GM12878 (cell line): ENCODE results near the gene PHLPP1. TPM values are rescaled to one million over a fixed set of nuclear protein-coding genes. Genes with fewer than 3 reads are reported as not detected.
"Not testable (repeated sequence)": the region's sequence is repeated elsewhere in the genome, so short reads cannot be mapped to it uniquely, and the experiment has no call there.

Experiments used
- ATAC-seq: fragments of 200-7000 bp; cut with Tn5 transposase; 3 replicates; pipeline ENCODE4 v1.9.1; 2020; ENCODE audit warnings: mild to moderate bottlenecking, moderate library complexity
- BruUV-seq: library from RNA; stranded (reverse); fragments of 400-500 nt; replicated peaks from 2 replicates; lab custom pipeline; 2021; lab: Mats Ljungman, UMichigan
- CTCF ChIA-PET: fragments of 300-600 bp; sonication (Branson Sonifier 250); formaldehyde crosslinking; extraction: SDS; loops from one replicate; lab custom pipeline; 2021; ENCODE audit warnings: inconsistent platforms; lab: Yijun Ruan, JAX
- POLR2A ChIA-PET: fragments of 350-600 bp; formaldehyde crosslinking; extraction: SDS; loops from one replicate; lab custom pipeline; 2021; ENCODE audit warnings: inconsistent platforms; lab: Charles Lee
- RAD21 ChIA-PET: fragments of 300-600 bp; sonication (Branson Sonifier 250); formaldehyde crosslinking; loops from one replicate; lab custom pipeline; 2023; ENCODE audit warnings: antibody characterized with exemption; ENCODE audit not compliant: unreplicated experiment; lab: Charles Lee
- SMC1A ChIA-PET: fragments of 300-600 bp; sonication (Branson Sonifier 250); formaldehyde crosslinking; loops from one replicate; lab custom pipeline; 2023; ENCODE audit not compliant: unreplicated experiment, uncharacterized antibody; lab: Charles Lee
- DNase-seq: peaks from one replicate; pipeline ENCODE4 v3.0.0-alpha.2; 2011; ENCODE audit warnings: low read depth, low spot score
- FAIRE-seq: peaks from 3 replicates; lab custom pipeline; 2011; peaks lifted over from hg19 to GRCh38; lab: Jason Lieb, UNC
- H2AFZ ChIP-seq: 2 replicates; pipeline ENCODE4 v1.6.0; 2011; ENCODE audit warnings: low read depth, low read length, control low read depth; ENCODE audit not compliant: control insufficient read depth
- H3K27ac ChIP-seq: 2 replicates; pipeline ENCODE4 v1.5.1; 2011; ENCODE audit warnings: control low read depth; ENCODE audit not compliant: control insufficient read depth, insufficient read depth
- H3K27me3 ChIP-seq, 2 experiments: replicated peaks in 1 of 2; 2 replicates each; pipeline versions ENCODE4 v1.6.0 to v1.6.1; 2011; ENCODE audit warnings: low read length in 1 of 2; ENCODE audit not compliant: control insufficient read depth in 2 of 2, insufficient read depth in 2 of 2
- H3K36me3 ChIP-seq, 2 experiments: 2 replicates each; pipeline ENCODE4 v1.5.1; 2011; ENCODE audit warnings: low read length in 1 of 2; ENCODE audit not compliant: control insufficient read depth in 2 of 2, insufficient read depth in 2 of 2
- H3K4me1 ChIP-seq: 2 replicates; pipeline ENCODE4 v1.6.1; 2011; ENCODE audit warnings: mild to moderate bottlenecking, low read length, moderate library complexity, mixed read lengths; ENCODE audit not compliant: control insufficient read depth, insufficient read depth
- H3K4me2 ChIP-seq: 2 replicates; pipeline ENCODE4 v1.6.0; 2011; ENCODE audit warnings: control low read depth; ENCODE audit not compliant: control insufficient read depth, insufficient read depth
- H3K4me3 ChIP-seq: fragments of 200-600 bp; sonication (generic); 2 replicates; pipeline ENCODE4 v1.5.1; 2016
- H3K79me2 ChIP-seq: 2 replicates; pipeline ENCODE4 v1.6.0; 2011; ENCODE audit warnings: low read length; ENCODE audit not compliant: control insufficient read depth, insufficient read depth
- H3K9ac ChIP-seq: 2 replicates; pipeline ENCODE4 v1.8.0; 2011; ENCODE audit warnings: low read length, control low read depth, mixed read lengths; ENCODE audit not compliant: control insufficient read depth, insufficient read depth
- H3K9me3 ChIP-seq: replicated peaks from 3 replicates; pipeline ENCODE4 v1.5.1; 2011; ENCODE audit warnings: mild to moderate bottlenecking, low read length; ENCODE audit not compliant: control insufficient read depth, insufficient read depth
- H4K20me1 ChIP-seq: 2 replicates; pipeline ENCODE4 v1.6.0; 2011; ENCODE audit not compliant: control insufficient read depth, insufficient read depth
- HDAC6 ChIP-seq: fragments of 200-600 bp; sonication (generic); IDR thresholded peaks from one replicate; pipeline ENCODE4 v1.8.0; 2017; ENCODE audit warnings: antibody characterized with exemption; ENCODE audit not compliant: unreplicated experiment
- MXI1 ChIP-seq: fragments of 150-350 bp; IDR thresholded peaks from 2 replicates; pipeline ENCODE4 v1.6.1; 2011; ENCODE audit warnings: low read depth, mild to moderate bottlenecking, inconsistent platforms, low read length, improper control_type of control experiment
- RAD21 ChIP-seq: IDR thresholded peaks from 2 replicates; pipeline ENCODE4 v1.6.1; 2011; ENCODE audit warnings: mild to moderate bottlenecking, low read depth, low read length, moderate library complexity; ENCODE audit not compliant: insufficient read depth
- WGBS: methylation state at CpG from one replicate; pipeline ENCODE4 v1.1.6; 2016; ENCODE audit warnings: low lambda C conversion rate; ENCODE audit not compliant: insufficient replicate concordance, insufficient coverage; ENCODE audit errors: missing lambda C conversion rate; 5-methylcytosine and 5-hydroxymethylcytosine counted together
- in situ Hi-C: fragments of 300-500 bp; cut with MboI; formaldehyde crosslinking; loops from 9 replicates; pipeline ENCODE4 v1.14.3; 2018; ENCODE audit warnings: mixed read lengths
- intact Hi-C: fragments of 100-400 bp; cut with micrococcal nuclease; formaldehyde crosslinking; loops from one replicate; pipeline ENCODE4 v1.14.2; 2022; ENCODE audit not compliant: unreplicated experiment
- polyA plus RNA-seq, 11 experiments: library from polyadenylated mRNA; depleted of rRNA in 4 of 11; unstranded in 6 of 11; stranded (reverse) in 5 of 11; fragments of >200 nt; fragmentation: Nextera tagmentation in 4 of 11; fragmentation: Illumina TruSeq in 1 of 11; extraction: Ambion mirVana in 4 of 11; extraction: Trizol in 1 of 11; gene quantifications; 1 replicate in 1 of 11; 2 replicates in 10 of 11; pipeline versions ENCODE4 v1.2.1 to v1.2.3, GENCODE V29; 2011 to 2016; ENCODE audit warnings: inconsistent platforms in 2 of 11, missing spikeins in 2 of 11, low read depth in 1 of 11
- total RNA-seq, 4 experiments: library from RNA; depleted of rRNA in 3 of 4; stranded (reverse); fragments of >200 nt in 3 of 4; fragmentation: Illumina TruSeq in 1 of 4; extraction: Trizol in 1 of 4; gene quantifications; 2 replicates each; pipeline versions ENCODE4 v1.2.1 to v1.2.3, GENCODE V29; 2013 to 2021

The PHLPP1 gene
- total and polyA plus RNA-seq, 10 of the 15 experiments (the other 5 are each of a cell fraction or from before 2014, with no cell fraction given), result 0.42 to 7.0 (median 1.9) TPM

GRCh38 chr18:62809445-62809844 lies 94.1 kb downstream of the PHLPP1 start:
- H3K4me3 ChIP-seq, SMC1A ChIA-PET, intact Hi-C loops, H3K27me3 ChIP-seq, H3K4me1 ChIP-seq, RAD21 ChIA-PET, BruUV-seq, H4K20me1 ChIP-seq, H3K9me3 ChIP-seq, H2AFZ ChIP-seq, POLR2A ChIA-PET, FAIRE-seq, H3K4me2 ChIP-seq, H3K9ac ChIP-seq, in situ Hi-C loops, DNase-seq, H3K36me3 ChIP-seq, CTCF ChIA-PET, ATAC-seq, H3K79me2 ChIP-seq, H3K27ac ChIP-seq: not testable (repeated sequence)
- WGBS, result 74% methylated on average over 8 of the region's 8 CpGs

DNA sequence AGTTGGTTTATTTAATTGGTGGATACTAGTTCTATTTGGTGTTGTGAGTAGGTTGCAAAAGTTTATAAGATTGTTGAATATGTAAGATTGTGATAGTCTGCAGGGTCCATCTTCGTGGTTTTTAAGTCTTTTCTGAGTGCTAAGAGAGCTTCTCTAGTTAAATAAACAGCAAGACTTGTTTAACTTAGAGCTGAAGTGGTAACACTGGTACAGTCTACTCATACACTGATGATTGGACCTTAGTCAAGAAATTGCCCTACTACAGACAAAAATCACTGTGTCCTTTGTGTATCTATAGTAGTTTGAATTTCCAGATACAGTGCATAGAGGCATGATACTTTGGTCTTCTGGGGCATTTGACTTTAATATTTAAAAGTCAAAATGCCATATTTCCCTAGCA lies 94.6 kb downstream of the PHLPP1 start:
- FAIRE-seq, result peak; percentile 52

More for the DNA sequence above, 94.6 kb downstream of the PHLPP1 start:
- ChIA-PET CTCF (no interaction called here), RAD21 (no interaction called here), POLR2A (no interaction called here)
- in situ Hi-C loops, result no loop called here
- 37% methylated on average over 1 of the region's 1 CpG for WGBS
- no peak for DNase-seq
- TF ChIP-seq RAD21 (no peak), MXI1 (no peak), HDAC6 (no peak)
- TF ChIP-seq, all 136 proteins: peak for 0
- no peaks in the 10 kb centered on the region for H4K20me1 ChIP-seq
- no TSS peak for BruUV-seq
- SMC1A ChIA-PET, result no interaction called here
- H2AFZ ChIP-seq, result no peak overlapping the region
- intact Hi-C loops, result no loop called here
- no peak for ATAC-seq
- H3K9me3 ChIP-seq, result no peaks in the 10 kb centered on the region
- no peaks in the 10 kb centered on the region for H3K27me3 ChIP-seq
- H3K4me3 ChIP-seq, result no peak overlapping the region
- no peaks in the 10 kb centered on the region for H3K79me2 ChIP-seq
- no peak overlapping the region for H3K4me2 ChIP-seq
- H3K4me1 ChIP-seq, result peaks cover 2% of the 10 kb centered on the region; the same call in 1 of the 2 replicates
- no peak overlapping the region for H3K9ac ChIP-seq
- no peak overlapping the region for H3K27ac ChIP-seq
- no peaks in the 10 kb centered on the region for H3K36me3 ChIP-seq
